Tibial artery (tissue), 4 donors: ENCODE results near the gene TNS3.

Source experiments
- DNase-seq, 2 donors: peaks; one replicate each; pipeline ENCODE4 v3.0.0-alpha.2; 2019
- H3K27ac ChIP-seq, 2 donors: fragments of 200-600 bp; sonication (generic) in 1 of 2; 1 replicate in 1 of 2; 2 replicates in 1 of 2; pipeline ENCODE4 v1.5.1; 2018 to 2019; ENCODE audit warnings: mild to moderate bottlenecking in 1 of 2
- H3K27me3 ChIP-seq, 2 donors: fragments of 200-600 bp; sonication (generic) in 1 of 2; one replicate each; pipeline versions ENCODE4 v1.5.1 to v1.6.0; 2016 to 2019
- H3K36me3 ChIP-seq, 3 donors: fragments of 200-600 bp; sonication (generic) in 2 of 3; one replicate each; pipeline ENCODE4 v1.5.1; 2016 to 2019; ENCODE audit warnings: mild to moderate bottlenecking in 2 of 3
- H3K4me1 ChIP-seq, 4 donors: fragments of 200-600 bp; sonication (generic) in 2 of 4; 1 replicate in 3 of 4; 2 replicates in 1 of 4; pipeline ENCODE4 v1.5.1; 2016 to 2019
- H3K4me3 ChIP-seq, 2 donors: fragments of 200-600 bp; sonication (generic) in 1 of 2; 1 replicate in 1 of 2; 2 replicates in 1 of 2; pipeline ENCODE4 v1.5.1; 2018 to 2019; ENCODE audit warnings: mild to moderate bottlenecking in 2 of 2
- H3K9me3 ChIP-seq, 3 donors: fragments of 200-600 bp; sonication (generic) in 1 of 3; one replicate each; pipeline ENCODE4 v1.5.1; 2016 to 2019
- intact Hi-C: fragments of 100-400 bp; cut with DNase I; formaldehyde crosslinking; loops from one replicate; pipeline ENCODE4 v1.15.0; 2023; ENCODE audit warnings: low total_unique reads
- TF ChIP-seq, protein P1 (sequence below), 2 experiments: fragments of 200-600 bp in 1 of 2; fragments of 450-650 bp in 1 of 2; IDR thresholded peaks; one replicate each; pipeline ENCODE4 v1.5.1; 2017 to 2019; ENCODE audit warnings: antibody characterized with exemption in 2 of 2, mild to moderate bottlenecking in 1 of 2, moderate library complexity in 1 of 2

The TNS3 gene

DNA sequence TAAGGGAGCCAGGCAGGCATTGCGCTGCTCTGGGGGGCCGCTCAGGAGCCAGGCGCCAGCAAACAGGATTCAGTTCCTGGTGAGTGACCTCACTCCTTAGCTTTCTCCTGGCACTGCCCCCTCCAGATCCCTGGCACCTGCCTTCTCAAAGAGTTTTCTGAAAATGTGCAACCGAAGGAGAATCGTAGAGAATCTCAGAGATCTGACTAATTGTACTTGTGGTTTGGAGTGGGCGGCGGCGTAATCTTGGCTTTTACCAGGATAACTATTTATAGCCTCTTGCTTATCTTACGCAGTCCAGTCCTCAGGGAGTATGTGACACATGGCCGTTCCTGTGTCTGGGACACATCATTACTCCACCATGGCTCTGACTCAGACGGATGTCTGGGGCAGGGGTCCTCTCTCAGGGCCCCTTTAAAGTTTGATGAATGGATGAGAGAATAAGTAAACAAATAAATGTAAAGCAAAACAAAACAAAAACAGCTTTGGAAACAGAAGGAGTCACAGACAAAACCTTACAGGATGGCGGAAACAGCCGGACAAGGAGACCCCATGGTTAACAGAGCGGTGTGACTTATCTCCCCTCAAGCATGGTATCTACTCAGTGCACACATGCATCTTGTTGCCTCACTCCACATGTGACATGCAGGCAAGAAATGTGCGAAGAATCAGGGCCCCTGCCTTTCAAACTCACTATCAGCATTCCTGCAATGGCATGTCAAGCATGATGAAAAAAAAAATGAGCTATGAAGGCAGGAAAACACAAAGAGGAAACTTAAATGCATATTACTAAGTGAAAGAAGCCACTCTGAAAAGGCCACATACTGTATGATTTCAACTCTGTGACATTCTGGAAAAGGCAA, 99.7 kb downstream of the TNS3 start:
- Histone ChIP-seq H3K4me3 (no peak overlapping the region), H3K9me3 (no peaks in the 10 kb centered on the region), H3K36me3 (no peaks in the 10 kb centered on the region), H3K27me3 (no peaks in the 10 kb centered on the region), H3K27ac (peak overlapping the region; percentile 72 to 80), H3K4me1 (peaks cover 0 to 83% (median 68%) of the 10 kb centered on the region in 4 donors)
- intact Hi-C loops, result no loop called here
- TF ChIP-seq, protein P1, sequence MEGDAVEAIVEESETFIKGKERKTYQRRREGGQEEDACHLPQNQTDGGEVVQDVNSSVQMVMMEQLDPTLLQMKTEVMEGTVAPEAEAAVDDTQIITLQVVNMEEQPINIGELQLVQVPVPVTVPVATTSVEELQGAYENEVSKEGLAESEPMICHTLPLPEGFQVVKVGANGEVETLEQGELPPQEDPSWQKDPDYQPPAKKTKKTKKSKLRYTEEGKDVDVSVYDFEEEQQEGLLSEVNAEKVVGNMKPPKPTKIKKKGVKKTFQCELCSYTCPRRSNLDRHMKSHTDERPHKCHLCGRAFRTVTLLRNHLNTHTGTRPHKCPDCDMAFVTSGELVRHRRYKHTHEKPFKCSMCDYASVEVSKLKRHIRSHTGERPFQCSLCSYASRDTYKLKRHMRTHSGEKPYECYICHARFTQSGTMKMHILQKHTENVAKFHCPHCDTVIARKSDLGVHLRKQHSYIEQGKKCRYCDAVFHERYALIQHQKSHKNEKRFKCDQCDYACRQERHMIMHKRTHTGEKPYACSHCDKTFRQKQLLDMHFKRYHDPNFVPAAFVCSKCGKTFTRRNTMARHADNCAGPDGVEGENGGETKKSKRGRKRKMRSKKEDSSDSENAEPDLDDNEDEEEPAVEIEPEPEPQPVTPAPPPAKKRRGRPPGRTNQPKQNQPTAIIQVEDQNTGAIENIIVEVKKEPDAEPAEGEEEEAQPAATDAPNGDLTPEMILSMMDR (IDR thresholded peaks at IDR 0.05), result no peak
- peak; percentile 64 to 88 for DNase-seq

DNA sequence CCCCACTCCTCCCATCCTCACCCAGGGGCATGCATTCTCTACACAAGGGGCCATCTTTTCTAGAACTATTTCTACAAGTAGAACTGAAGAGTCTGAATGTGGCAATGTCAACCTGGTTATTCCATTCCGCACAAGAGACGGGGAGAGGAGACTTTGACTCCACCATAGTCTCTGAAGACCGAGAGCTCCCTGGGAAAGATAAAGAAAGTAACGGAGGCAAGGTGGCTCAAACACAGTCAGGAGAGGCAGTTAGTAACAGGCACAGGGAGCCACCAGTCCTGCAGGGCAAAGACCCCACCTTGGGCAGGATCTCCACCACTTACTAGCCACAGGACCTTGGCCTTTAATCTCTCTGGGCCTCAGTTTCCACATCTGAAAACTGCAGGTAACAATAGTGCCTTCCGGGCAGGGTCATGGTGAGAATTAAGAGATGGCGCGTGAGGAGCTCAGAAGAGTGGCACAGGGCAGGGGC, 100.3 kb downstream of the TNS3 start:
- H3K9me3 ChIP-seq, result no peaks in the 10 kb centered on the region
- H3K36me3 ChIP-seq, result no peaks in the 10 kb centered on the region
- H3K4me3 ChIP-seq, result no peak overlapping the region
- intact Hi-C loops, result no loop called here
- no peak for DNase-seq
- TF ChIP-seq, protein P1 (IDR thresholded peaks at IDR 0.05), result no peak
- peaks cover 0 to 90% (median 70%) of the 10 kb centered on the region in 4 donors for H3K4me1 ChIP-seq
- H3K27me3 ChIP-seq, result no peaks in the 10 kb centered on the region
- peak overlapping the region; percentile 72 to 80 for H3K27ac ChIP-seq

DNA sequence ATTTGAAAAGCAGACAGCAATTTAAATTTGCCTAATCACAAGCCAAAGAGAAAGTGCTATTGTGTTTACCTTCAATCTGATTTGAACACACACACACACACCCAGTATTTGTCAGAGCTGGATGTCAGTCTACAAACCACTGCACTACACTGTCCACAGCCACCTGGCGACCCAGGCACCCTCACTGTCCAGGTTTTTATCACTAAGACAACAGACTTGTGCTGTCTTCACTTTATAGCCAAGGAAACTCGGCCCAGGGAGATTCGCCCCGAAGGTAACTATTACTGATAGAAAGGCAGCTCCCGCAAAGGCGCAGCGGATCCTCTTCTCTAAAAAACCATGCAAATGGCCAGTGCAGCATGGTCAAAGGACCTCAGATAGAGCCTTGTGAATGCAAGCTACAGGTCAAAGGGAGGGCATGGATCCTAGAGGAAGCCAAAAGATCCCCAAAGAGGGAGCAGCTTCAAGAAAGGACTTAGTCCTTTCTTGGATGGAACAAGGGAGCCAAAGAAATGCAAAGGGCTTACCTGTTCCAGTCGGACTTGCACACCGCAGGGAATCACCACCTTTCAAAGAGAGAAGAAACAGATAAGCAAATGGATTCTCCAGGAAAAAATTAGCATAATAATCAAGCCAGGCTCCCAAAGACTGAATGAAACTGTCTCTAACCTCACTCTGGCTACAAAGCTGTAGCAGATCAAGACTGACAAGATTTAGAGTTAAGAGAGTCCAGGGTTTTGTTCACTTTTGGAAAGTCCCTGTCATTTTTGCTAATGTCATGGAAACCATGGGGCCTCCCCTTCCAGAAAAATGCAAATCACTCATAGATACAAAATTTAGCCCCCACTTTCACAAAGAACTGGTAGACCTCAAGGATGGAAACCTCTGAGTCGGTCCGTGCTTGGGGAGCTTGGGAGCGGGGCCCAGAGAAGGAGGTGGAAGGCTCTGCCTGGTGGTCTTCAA, 101.1 kb downstream of the TNS3 start:
- intact Hi-C loops, result no loop called here
- DNase-seq, result no peak
- H3K27ac ChIP-seq, result peak overlapping the region; percentile 72 to 80
- no peaks in the 10 kb centered on the region for H3K27me3 ChIP-seq
- no peak overlapping the region for H3K4me3 ChIP-seq
- H3K36me3 ChIP-seq, result no peaks in the 10 kb centered on the region
- H3K4me1 ChIP-seq, result peaks cover 0 to 97% (median 74%) of the 10 kb centered on the region in 4 donors
- TF ChIP-seq, protein P1 (IDR thresholded peaks at IDR 0.05), result no peak
- no peaks in the 10 kb centered on the region for H3K9me3 ChIP-seq

DNA sequence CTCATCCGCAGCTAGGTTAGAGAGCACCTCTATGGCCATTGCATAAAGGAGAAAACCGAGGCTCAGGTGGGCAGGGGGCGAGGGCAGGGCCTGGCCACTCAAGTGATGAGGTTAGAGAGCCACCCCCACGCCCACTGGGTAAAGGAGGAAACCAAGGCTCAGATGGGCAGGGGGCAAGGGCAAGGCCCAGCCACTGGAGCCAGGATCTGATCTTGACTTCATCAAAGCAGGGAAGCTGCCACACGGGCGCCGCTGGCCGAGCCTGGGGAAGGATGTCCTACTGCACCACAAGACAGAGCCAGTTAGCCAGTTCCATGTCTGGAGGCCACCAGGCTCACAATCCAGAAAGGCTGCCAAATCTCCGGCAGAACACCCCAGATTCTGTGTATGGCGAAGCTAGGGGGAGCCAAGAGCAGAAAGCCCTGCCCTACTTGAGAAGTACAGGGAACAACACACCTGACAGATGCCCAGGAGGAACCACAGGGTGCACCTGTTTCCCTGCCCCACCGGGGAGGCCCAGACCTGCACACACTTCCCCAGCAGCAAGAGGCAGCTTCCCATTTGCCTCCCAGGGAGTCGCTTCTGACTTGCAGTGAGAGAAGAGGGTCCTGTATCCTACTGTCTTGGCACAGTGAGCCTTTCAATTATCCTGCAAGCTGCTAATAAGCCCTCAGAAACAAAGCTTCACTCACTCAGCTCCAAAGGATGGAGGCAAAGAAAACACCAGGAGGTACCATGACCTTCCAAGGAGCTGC, 101.9 kb downstream of the TNS3 start:
- TF ChIP-seq, protein P1 (IDR thresholded peaks at IDR 0.05), result no peak
- H3K4me1 ChIP-seq, result peaks cover 0 to 97% (median 75%) of the 10 kb centered on the region in 4 donors
- H3K9me3 ChIP-seq, result no peaks in the 10 kb centered on the region
- peak overlapping the region; percentile 44 to 72 for H3K27ac ChIP-seq
- H3K36me3 ChIP-seq, result no peaks in the 10 kb centered on the region
- DNase-seq, result no peak
- no peaks in the 10 kb centered on the region for H3K27me3 ChIP-seq
- no peak overlapping the region for H3K4me3 ChIP-seq
- intact Hi-C loops, result no loop called here
